ENCODE measurements around the gene RBM38.

- TF ChIP-seq POLR2A (IDR thresholded peaks at IDR 0.05) = no peak
- peak in 1 of 6 experiments; percentile 37 for TF ChIP-seq CTCF (IDR thresholded peaks at IDR 0.05)
These were observed 9.1 kb downstream of the RBM38 start for GRCh38 chr20:57400231-57400701.

All from Peyer's patch (tissue), 4 donors.